Adrenal gland (tissue), 12 donors: ENCODE measurements around the gene CPNE8. TPM values are rescaled to one million over a fixed set of nuclear protein-coding genes. Genes with fewer than 3 reads are reported as not detected.

Experiments
- DNase-seq, 7 donors: peaks; one replicate each; pipeline ENCODE4 v3.0.0-alpha.2; 2019 to 2020
- H3K27ac ChIP-seq, 5 donors: fragments of 200-600 bp; sonication (generic) in 4 of 5; 1 replicate in 3 of 5; 2 replicates in 2 of 5; pipeline versions ENCODE4 v1.5.1 to v1.8.0; 2016 to 2020; ENCODE audit warnings: mild to moderate bottlenecking in 1 of 5
- H3K27me3 ChIP-seq: fragments of 200-600 bp; 2 replicates; pipeline ENCODE4 v1.8.0; 2021
- H3K36me3 ChIP-seq, 2 donors: fragments of 200-600 bp; replicated peaks in 1 of 2; 1 replicate in 1 of 2; 2 replicates in 1 of 2; pipeline versions ENCODE4 v1.5.1 to v1.8.0; 2018 to 2022
- H3K4me1 ChIP-seq, 2 donors: fragments of 200-600 bp; replicated peaks in 1 of 2; 1 replicate in 1 of 2; 2 replicates in 1 of 2; pipeline versions ENCODE4 v1.5.1 to v1.8.0; 2018 to 2021
- H3K4me3 ChIP-seq, 4 donors: fragments of 200-600 bp; sonication (generic) in 3 of 4; one replicate each; pipeline ENCODE4 v1.5.1; 2016 to 2018
- H3K9me3 ChIP-seq, 3 donors: fragments of 200-600 bp; sonication (generic) in 1 of 3; replicated peaks in 1 of 3; 1 replicate in 2 of 3; 2 replicates in 1 of 3; pipeline versions ENCODE4 v1.5.1 to v1.8.0; 2016 to 2021
- POLR2A ChIP-seq, 2 donors: fragments of 450-650 bp; IDR thresholded peaks; one replicate each; pipeline ENCODE4 v1.6.1; 2017; ENCODE audit warnings: antibody characterized with exemption in 2 of 2, mild to moderate bottlenecking in 2 of 2, moderate library complexity in 1 of 2
- WGBS, 4 donors: extraction: QIAGEN DNeasy Blood & Tissue Kit in 2 of 4; methylation state at CpG; one replicate each; pipeline versions ENCODE4 v1.1.5 to v1.1.7; 2013 to 2017; 5-methylcytosine and 5-hydroxymethylcytosine counted together
- intact Hi-C, 2 donors: fragments of 100-400 bp; cut with DNase I; formaldehyde crosslinking; loops; one replicate each; pipeline versions ENCODE4 v1.14.1 to v1.15.0; 2022 to 2023
- polyA plus RNA-seq, 3 donors: library from polyadenylated mRNA; stranded (reverse); fragments of 200-250 nt in 2 of 3; fragments of 350-450 nt in 1 of 3; fragmentation: Illumina TruSeq in 1 of 3; extraction: RNeasy Lipid Tissue Mini Kit (QIAGEN cat#74804) in 1 of 3; gene quantifications; one replicate each; pipeline ENCODE4 v1.2.3, GENCODE V29; 2013 to 2014
- total RNA-seq, 9 donors: library from RNA; depleted of rRNA in 4 of 9; stranded (reverse); fragments of >200 nt in 4 of 9; fragments of 120-200 nt in 1 of 9; fragmentation: NEBNext Ultra II Directional in 1 of 9; extraction: Animal tissue kit (Norgen Biotek cat#: 25700) in 1 of 9; gene quantifications; one replicate each; pipeline versions ENCODE4 v1.1.0 to v1.2.4, GENCODE V29; 2013 to 2023
- TF ChIP-seq, protein P1 (sequence below), 6 experiments: fragments of 450-650 bp in 4 of 6; fragments of 200-600 bp in 2 of 6; sonication (generic) in 1 of 6; IDR thresholded peaks; 1 replicate in 5 of 6; 2 replicates in 1 of 6; pipeline versions ENCODE4 v1.5.1 to v1.8.0; 2016 to 2021; ENCODE audit warnings: antibody characterized with exemption in 6 of 6, mild to moderate bottlenecking in 2 of 6, moderate library complexity in 1 of 6
- donor health status: healthy with polysubstance abuse.
- donor health status: Bipolar disorder and iron deficiency.
- donor health status: DM: yes; HTN: yes; CAD: no.
- donor health status: DM: no; HTN: no; CAD: no.
- donor health status: DM: no; HTN: no; CAD: no.
- donor health status: DM: yes; HTN: yes; CAD: no.

Gene CPNE8
- total and polyA plus RNA-seq, 12 donors: 5.8 to 36.3 (median 17.4) TPM

DNA sequence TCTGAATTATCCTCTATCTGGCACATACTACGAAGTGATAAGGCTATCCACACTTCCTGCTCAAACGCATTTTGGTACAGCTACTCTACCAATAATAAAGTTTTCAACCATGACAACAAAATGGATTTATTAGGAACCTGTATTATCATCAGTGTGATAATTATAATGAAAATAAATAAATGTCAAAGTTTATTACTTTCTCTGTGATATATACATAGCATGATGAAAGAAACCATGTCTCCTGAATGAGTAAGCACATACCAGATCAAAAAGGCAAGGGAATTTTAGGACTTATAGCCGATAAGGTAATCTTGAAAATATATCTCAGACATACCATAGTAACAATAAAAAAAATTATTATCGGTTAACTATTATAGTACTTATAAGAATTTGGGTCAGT, 61.1 kb downstream of the CPNE8 start:
- Histone ChIP-seq H3K27me3 (no peaks in the 10 kb centered on the region), H3K9me3 (no peaks in the 10 kb centered on the region), H3K36me3 (no peaks in the 10 kb centered on the region), H3K4me3 (no peak overlapping the region), H3K27ac (no peak overlapping the region), H3K4me1 (peaks cover 5 to 8% of the 10 kb centered on the region in 2 donors)
- no peak for TF ChIP-seq POLR2A (IDR thresholded peaks at IDR 0.05)
- TF ChIP-seq, protein P1, sequence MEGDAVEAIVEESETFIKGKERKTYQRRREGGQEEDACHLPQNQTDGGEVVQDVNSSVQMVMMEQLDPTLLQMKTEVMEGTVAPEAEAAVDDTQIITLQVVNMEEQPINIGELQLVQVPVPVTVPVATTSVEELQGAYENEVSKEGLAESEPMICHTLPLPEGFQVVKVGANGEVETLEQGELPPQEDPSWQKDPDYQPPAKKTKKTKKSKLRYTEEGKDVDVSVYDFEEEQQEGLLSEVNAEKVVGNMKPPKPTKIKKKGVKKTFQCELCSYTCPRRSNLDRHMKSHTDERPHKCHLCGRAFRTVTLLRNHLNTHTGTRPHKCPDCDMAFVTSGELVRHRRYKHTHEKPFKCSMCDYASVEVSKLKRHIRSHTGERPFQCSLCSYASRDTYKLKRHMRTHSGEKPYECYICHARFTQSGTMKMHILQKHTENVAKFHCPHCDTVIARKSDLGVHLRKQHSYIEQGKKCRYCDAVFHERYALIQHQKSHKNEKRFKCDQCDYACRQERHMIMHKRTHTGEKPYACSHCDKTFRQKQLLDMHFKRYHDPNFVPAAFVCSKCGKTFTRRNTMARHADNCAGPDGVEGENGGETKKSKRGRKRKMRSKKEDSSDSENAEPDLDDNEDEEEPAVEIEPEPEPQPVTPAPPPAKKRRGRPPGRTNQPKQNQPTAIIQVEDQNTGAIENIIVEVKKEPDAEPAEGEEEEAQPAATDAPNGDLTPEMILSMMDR (IDR thresholded peaks at IDR 0.05): no peak
- DNase-seq: no peak
- WGBS, 4 donors: 61 to 88% (median 82%) methylated on average over 4 of the region's 4 CpGs
- intact Hi-C loops: no loop called here

DNA sequence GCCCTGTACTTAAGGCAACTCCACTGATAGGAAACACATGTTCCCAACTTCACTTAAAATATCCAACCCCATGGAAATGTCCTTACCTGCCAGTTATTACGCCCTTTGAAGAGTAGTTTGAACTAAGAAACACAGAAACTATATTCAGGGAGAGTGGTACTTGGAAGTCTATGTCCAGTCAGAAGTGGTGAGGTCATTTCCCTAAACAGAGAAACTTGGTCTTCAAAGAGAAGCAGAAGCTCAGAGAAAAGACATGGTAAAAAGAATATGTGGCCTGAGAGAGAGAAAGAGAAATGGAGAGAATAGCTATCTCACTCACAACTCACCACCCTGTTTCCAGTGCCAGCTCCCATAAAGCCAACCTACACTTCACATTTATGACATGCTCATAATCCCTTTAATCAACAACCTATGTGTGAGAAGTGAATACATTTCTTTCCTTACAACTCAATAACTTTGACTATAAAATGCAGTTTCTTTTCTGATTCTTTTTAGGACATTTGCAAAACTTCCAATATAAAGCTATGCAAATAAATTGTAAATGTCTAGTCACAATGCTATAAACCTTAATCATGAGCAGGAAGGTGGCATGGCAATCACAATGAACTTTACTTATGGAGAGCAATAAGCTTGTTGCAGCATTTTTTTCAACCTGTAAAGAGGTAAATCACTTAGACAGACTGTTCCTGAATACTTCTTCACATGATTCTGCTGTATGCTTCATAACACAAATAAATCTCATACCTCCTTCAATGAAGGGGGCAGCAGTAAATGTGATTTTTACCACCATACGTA, 67.1 kb downstream of the CPNE8 start:
- 82 to 97% (median 92%) methylated on average over 2 of the region's 2 CpGs for WGBS, 4 donors
- no peaks in the 10 kb centered on the region for H3K27me3 ChIP-seq

DNA sequence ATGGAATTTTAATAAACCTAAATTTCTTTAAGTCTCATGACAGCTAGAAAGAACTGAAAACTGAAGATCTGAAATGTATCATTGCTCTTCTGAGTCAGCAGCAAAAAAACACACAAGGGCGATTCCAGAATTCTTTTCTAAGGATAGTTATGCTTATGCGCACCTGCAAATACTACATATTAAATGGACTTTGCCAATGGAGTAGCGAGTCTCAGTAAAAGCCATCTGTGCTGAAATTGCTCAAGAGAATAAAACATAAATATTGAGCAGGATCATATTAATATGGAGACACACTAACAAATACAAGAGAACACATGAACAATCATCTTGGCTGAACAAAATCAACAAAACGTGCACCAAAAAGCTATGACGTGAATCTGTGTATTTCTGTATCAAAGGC, 73.7 kb downstream of the CPNE8 start:
- WGBS, 4 donors: 85 to 95% (median 94%) methylated on average over 5 of the region's 5 CpGs
- no peak for DNase-seq
- Histone ChIP-seq H3K36me3 (no peaks in the 10 kb centered on the region), H3K4me1 (no peaks in the 10 kb centered on the region), H3K27ac (no peak overlapping the region), H3K9me3 (no peaks in the 10 kb centered on the region), H3K4me3 (no peak overlapping the region), H3K27me3 (no peaks in the 10 kb centered on the region)
- TF ChIP-seq, protein P1 (IDR thresholded peaks at IDR 0.05): no peak
- no peak for TF ChIP-seq POLR2A (IDR thresholded peaks at IDR 0.05)
- intact Hi-C loops: no loop called here

More for the DNA sequence above, 67.1 kb downstream of the CPNE8 start:
- Histone ChIP-seq H3K4me3 (no peak overlapping the region), H3K9me3 (no peaks in the 10 kb centered on the region), H3K27ac (no peak overlapping the region), H3K4me1 (no peaks in the 10 kb centered on the region), H3K36me3 (no peaks in the 10 kb centered on the region)
- TF ChIP-seq, protein P1 (IDR thresholded peaks at IDR 0.05): no peak
- no peak for TF ChIP-seq POLR2A (IDR thresholded peaks at IDR 0.05)
- no peak for DNase-seq
- intact Hi-C loops: no loop called here

DNA sequence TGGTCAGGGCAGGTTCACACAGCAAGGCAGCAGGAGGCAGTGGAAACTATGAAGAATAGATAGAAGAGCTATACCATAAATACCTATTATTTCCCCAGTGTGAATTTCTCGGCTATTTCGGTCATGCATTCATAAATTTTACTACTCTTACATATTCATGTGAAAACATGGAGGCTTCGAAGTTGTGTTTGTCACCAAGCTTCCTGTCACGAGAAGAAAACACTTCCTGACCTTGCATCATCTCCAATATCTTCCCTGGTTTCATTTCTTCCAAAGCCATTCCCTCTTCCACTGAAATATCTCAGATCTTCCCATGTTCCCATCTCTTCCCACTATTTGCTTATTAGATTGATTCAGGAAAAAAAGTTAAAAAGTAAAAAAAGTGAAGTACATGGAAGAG, 80.4 kb downstream of the CPNE8 start:
- Histone ChIP-seq H3K4me3 (no peak overlapping the region), H3K27ac (no peak overlapping the region), H3K4me1 (no peaks in the 10 kb centered on the region), H3K27me3 (no peaks in the 10 kb centered on the region), H3K36me3 (no peaks in the 10 kb centered on the region), H3K9me3 (no peaks in the 10 kb centered on the region)
- no peak for DNase-seq
- intact Hi-C loops: no loop called here
- WGBS, 4 donors: 78 to 90% (median 87%) methylated on average over 4 of the region's 4 CpGs
- no peak for TF ChIP-seq POLR2A (IDR thresholded peaks at IDR 0.05)
- TF ChIP-seq, protein P1 (IDR thresholded peaks at IDR 0.05): no peak
